K562 (cell line): ENCODE results near the gene CNPY4. TPM values are rescaled to one million over a fixed set of nuclear protein-coding genes. Genes with fewer than 3 reads are reported as not detected.
A peak's percentile ranks its signal among the peaks of the same experiment; 100 is the strongest.

Experiments
- CREB5 ChIP-seq: fragments of 250-450 bp; sonication (Bioruptor Pico); IDR thresholded peaks from 2 replicates; pipeline ENCODE4 v1.5.0; 2020; ENCODE audit warnings: mild to moderate bottlenecking
- DPF2 ChIP-seq: fragments of 450-650 bp; IDR thresholded peaks from 2 replicates; pipeline ENCODE4 v1.6.1; 2016
- E2F1 ChIP-seq: sonication (generic); formaldehyde crosslinking; IDR thresholded peaks from 2 replicates; pipeline ENCODE4 v1.8.1; 2023; ENCODE audit warnings: mild to moderate bottlenecking, missing genetic modification reagents, moderate library complexity
- GTF2B ChIP-seq: IDR thresholded peaks from 2 replicates; pipeline ENCODE4 v1.6.1; 2011; ENCODE audit not compliant: insufficient read length; ENCODE audit errors: extremely low read depth
- ILK ChIP-seq: fragments of 450-650 bp; IDR thresholded peaks from 2 replicates; pipeline ENCODE4 v1.6.1; 2016; ENCODE audit warnings: missing genetic modification characterization, low read depth, mild to moderate bottlenecking, missing compliant biosample characterization, moderate library complexity, borderline replicate concordance
- IRF2 ChIP-seq: sonication (generic); formaldehyde crosslinking; IDR thresholded peaks from 2 replicates; pipeline ENCODE4 v1.8.1; 2022; ENCODE audit warnings: mild to moderate bottlenecking, missing genetic modification reagents
- MAFG ChIP-seq: fragments of 450-650 bp; conservative IDR thresholded peaks from 2 replicates; pipeline ENCODE4 v1.6.1; 2016; ENCODE audit warnings: missing genetic modification characterization, missing compliant biosample characterization
- MBD2 ChIP-seq: sonication (generic); IDR thresholded peaks from 2 replicates; pipeline ENCODE4 v1.6.1; 2016; ENCODE audit warnings: low read depth, borderline replicate concordance
- MYC ChIP-seq, 2 experiments: fragments of 250-450 bp in 1 of 2; sonication (Bioruptor Pico) in 1 of 2; IDR thresholded peaks; 2 replicates each; pipeline versions ENCODE4 v1.5.1 to v1.6.1; 2012 to 2021; ENCODE audit warnings: low read depth in 2 of 2, borderline replicate concordance in 1 of 2, improper control_type of control experiment in 1 of 2, low read length in 1 of 2, mild to moderate bottlenecking in 1 of 2, moderate library complexity in 1 of 2
- PTRF ChIP-seq: fragments of 450-650 bp; IDR thresholded peaks from 2 replicates; pipeline ENCODE4 v1.6.1; 2016; ENCODE audit warnings: mild to moderate bottlenecking, missing genetic modification characterization, missing compliant biosample characterization
- RFX7 ChIP-seq: fragments of 250-450 bp; sonication (Bioruptor Pico); IDR thresholded peaks from 2 replicates; pipeline ENCODE4 v1.5.1; 2021; ENCODE audit warnings: mild to moderate bottlenecking
- SIN3B ChIP-seq: fragments of 450-650 bp; IDR thresholded peaks from 2 replicates; pipeline ENCODE4 v1.6.1; 2017; ENCODE audit warnings: low read depth, mild to moderate bottlenecking, moderate library complexity
- SLC30A9 ChIP-seq: fragments of 250-450 bp; sonication (Bioruptor Pico); IDR thresholded peaks from 2 replicates; pipeline ENCODE4 v1.8.0; 2022; ENCODE audit warnings: mild to moderate bottlenecking, moderate library complexity
- SRF ChIP-seq, 2 experiments: fragments of 250-450, 450-650 bp in 1 of 2; sonication (Bioruptor Pico) in 1 of 2; sonication (generic) in 1 of 2; formaldehyde crosslinking; IDR thresholded peaks; 2 replicates each; pipeline versions ENCODE4 v1.5.0 to v1.5.1; 2020 to 2022; ENCODE audit warnings: mild to moderate bottlenecking in 1 of 2, missing genetic modification reagents in 1 of 2
- SRSF3 ChIP-seq: fragments of 200-400 bp; formaldehyde crosslinking; IDR thresholded peaks from 2 replicates; pipeline ENCODE4 v1.6.1; 2016; ENCODE audit warnings: mild to moderate bottlenecking, low read length, moderate library complexity; ENCODE audit not compliant: insufficient read depth
- ZBTB7A ChIP-seq: IDR thresholded peaks from 2 replicates; pipeline ENCODE4 v1.6.1; 2011; ENCODE audit warnings: low read depth, mild to moderate bottlenecking, low read length, moderate library complexity, borderline replicate concordance; ENCODE audit not compliant: control insufficient read depth
- ZNF224 ChIP-seq: sonication (generic); formaldehyde crosslinking; IDR thresholded peaks from 2 replicates; pipeline ENCODE4 v1.8.0; 2022; ENCODE audit warnings: mild to moderate bottlenecking, missing genetic modification reagents
- ZNF24 ChIP-seq: fragments of 450-650 bp; IDR thresholded peaks from 2 replicates; pipeline ENCODE4 v1.6.1; 2016
- ZNF644 ChIP-seq: fragments of 200-800 bp; sonication (Bioruptor generic); IDR thresholded peaks from 2 replicates; pipeline ENCODE4 v1.6.1; 2016; ENCODE audit warnings: low read depth, missing genetic modification characterization, missing compliant biosample characterization
- polyA plus RNA-seq, 8 experiments: library from polyadenylated mRNA; depleted of rRNA in 4 of 8; stranded (reverse) in 5 of 8; unstranded in 3 of 8; fragments of >200 nt; fragmentation: Nextera tagmentation in 2 of 8; fragmentation: Illumina TruSeq in 1 of 8; extraction: Ambion mirVana in 2 of 8; extraction: Trizol in 1 of 8; gene quantifications; 2 replicates each; pipeline versions ENCODE4 v1.2.1 to v1.2.3, GENCODE V29; 2011 to 2014; ENCODE audit warnings: inconsistent platforms in 1 of 8, missing spikeins in 1 of 8
- total RNA-seq, 7 experiments: library from RNA; depleted of rRNA in 6 of 7; stranded (reverse); fragments of >200 nt in 6 of 7; fragmentation: Illumina TruSeq in 2 of 7; extraction: Trizol in 2 of 7; gene quantifications; 2 replicates each; pipeline versions ENCODE4 v1.2.1 to v1.2.3, GENCODE V29; 2011 to 2021; ENCODE audit warnings: low replicate concordance in 1 of 7
- TF ChIP-seq, protein P1 (sequence below): fragments of 250-450 bp; sonication (Bioruptor Pico); IDR thresholded peaks from 2 replicates; pipeline ENCODE4 v1.4.0; 2020; ENCODE audit warnings: mild to moderate bottlenecking
- TF ChIP-seq, protein P2 (sequence below): IDR thresholded peaks from 2 replicates; pipeline ENCODE4 v1.6.1; 2016; ENCODE audit warnings: missing genetic modification characterization, missing compliant biosample characterization

Gene CNPY4
- total and polyA plus RNA-seq, 9 of the 15 experiments (the other 6 are each of a cell fraction or from before 2014, with no cell fraction given): 1.9 to 11.2 (median 7.0) TPM

DNA sequence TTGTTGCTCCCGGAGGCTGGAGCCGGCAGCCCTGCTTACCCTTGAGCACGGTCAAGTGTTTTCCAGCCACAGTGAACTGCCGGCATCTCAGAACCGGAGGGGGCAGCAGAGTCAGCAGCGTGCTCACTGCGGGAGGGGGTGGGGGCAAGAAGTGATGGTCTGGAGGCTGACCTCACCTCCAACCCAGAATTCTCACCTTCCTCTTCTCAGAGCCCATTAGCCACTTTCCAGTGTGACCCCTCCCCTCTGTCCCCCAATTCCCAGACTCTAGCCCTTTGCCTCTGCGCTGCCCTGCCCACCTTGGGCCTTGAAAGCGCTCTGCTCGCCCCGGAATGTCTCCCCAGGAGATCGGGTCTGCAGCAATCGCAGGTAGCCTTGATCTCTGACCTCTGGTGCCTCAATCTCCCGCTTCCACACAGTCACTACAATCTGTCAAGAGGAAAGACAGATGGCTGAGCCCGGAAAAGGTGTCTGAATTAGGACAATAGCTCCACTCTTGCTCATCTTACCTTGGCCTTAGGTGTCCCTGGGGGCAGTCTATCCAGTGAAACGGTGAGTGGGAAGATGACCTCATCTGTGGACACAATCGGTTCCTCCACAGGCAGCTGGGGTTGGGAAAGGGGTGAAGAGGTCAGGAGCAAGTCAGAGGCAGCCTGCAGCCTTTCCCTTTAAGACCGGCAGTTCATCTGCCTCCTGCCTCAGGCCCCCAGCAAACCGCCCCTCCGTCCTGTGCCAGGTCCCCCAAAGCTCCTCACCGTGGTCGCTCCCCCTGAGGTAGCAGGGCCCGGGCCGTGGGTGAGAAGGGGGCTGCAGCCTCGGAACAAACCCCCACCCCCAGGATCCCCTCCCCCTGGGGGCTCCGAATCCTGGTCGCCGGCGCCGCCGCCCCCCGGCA is 38.1 kb downstream of the CNPY4 start (continued):
- TF ChIP-seq, protein P1, sequence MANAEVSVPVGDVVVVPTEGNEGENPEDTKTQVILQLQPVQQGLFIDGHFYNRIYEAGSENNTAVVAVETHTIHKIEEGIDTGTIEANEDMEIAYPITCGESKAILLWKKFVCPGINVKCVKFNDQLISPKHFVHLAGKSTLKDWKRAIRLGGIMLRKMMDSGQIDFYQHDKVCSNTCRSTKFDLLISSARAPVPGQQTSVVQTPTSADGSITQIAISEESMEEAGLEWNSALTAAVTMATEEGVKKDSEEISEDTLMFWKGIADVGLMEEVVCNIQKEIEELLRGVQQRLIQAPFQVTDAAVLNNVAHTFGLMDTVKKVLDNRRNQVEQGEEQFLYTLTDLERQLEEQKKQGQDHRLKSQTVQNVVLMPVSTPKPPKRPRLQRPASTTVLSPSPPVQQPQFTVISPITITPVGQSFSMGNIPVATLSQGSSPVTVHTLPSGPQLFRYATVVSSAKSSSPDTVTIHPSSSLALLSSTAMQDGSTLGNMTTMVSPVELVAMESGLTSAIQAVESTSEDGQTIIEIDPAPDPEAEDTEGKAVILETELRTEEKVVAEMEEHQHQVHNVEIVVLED: no peak
- TF ChIP-seq MBD2 (0 out of 2 replicates have a peak, but pooled peaks have one; percentile 18), GTF2B (no peak), ZNF24 (no peak), IRF2 (CRISPR knock-in tag) (no peak), ZBTB7A (no peak; the same call in 1 of the 2 replicates), ILK (tag) (no peak), SIN3B (no peak), RFX7 (CRISPR knock-in tag) (no peak), SRF (CRISPR knock-in tag; IDR thresholded peaks at IDR 0.05) (no peak), ZNF224 (CRISPR knock-in tag) (peak; percentile 72; the same call in 1 of the 2 replicates), DPF2 (peak; percentile 88), CREB5 (CRISPR knock-in tag) (no peak), MAFG (tag) (no peak), SLC30A9 (CRISPR knock-in tag) (no peak), PTRF (tag) (no peak), E2F1 (CRISPR knock-in tag) (no peak), SRSF3 (no peak), MYC (IDR thresholded peaks at IDR 0.05; ENCODE audit: low read depth, low read length) (peak; percentile 81), MYC (CRISPR knock-in tag; IDR thresholded peaks at IDR 0.05; ENCODE audit: borderline replicate concordance, low read depth) (no peak), ZNF644 (tag) (no peak)
- TF ChIP-seq, protein P2, sequence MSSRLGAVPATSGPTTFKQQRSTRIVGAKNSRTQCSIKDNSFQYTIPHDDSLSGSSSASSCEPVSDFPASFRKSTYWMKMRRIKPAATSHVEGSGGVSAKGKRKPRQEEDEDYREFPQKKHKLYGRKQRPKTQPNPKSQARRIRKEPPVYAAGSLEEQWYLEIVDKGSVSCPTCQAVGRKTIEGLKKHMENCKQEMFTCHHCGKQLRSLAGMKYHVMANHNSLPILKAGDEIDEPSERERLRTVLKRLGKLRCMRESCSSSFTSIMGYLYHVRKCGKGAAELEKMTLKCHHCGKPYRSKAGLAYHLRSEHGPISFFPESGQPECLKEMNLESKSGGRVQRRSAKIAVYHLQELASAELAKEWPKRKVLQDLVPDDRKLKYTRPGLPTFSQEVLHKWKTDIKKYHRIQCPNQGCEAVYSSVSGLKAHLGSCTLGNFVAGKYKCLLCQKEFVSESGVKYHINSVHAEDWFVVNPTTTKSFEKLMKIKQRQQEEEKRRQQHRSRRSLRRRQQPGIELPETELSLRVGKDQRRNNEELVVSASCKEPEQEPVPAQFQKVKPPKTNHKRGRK (tag): no peak
